BJ (cell line): Measurements from ENCODE around the gene USH1C. TPM values are rescaled to one million over a fixed set of nuclear protein-coding genes. Genes with fewer than 3 reads are reported as not detected.

Experiments used
- CTCF ChIA-PET: fragments of 350-600 bp; formaldehyde crosslinking; extraction: SDS; loops from one replicate; lab custom pipeline; 2021; ENCODE audit warnings: antibody characterized with exemption, inconsistent platforms; lab: Yijun Ruan, JAX
- POLR2A ChIA-PET: fragments of 300-600 bp; sonication (Branson Sonifier 250); formaldehyde crosslinking; extraction: SDS; loops from one replicate; lab custom pipeline; 2021; ENCODE audit warnings: antibody characterized with exemption; lab: Charles Lee
- DNase-seq: peaks from one replicate; pipeline ENCODE4 v3.0.0-alpha.2; 2011; ENCODE audit warnings: low read depth
- H3K27me3 ChIP-seq: 2 replicates; pipeline ENCODE4 v1.6.0; 2011; ENCODE audit warnings: low read length; ENCODE audit not compliant: control insufficient read depth, insufficient read depth
- H3K36me3 ChIP-seq: 2 replicates; pipeline ENCODE4 v1.5.1; 2011; ENCODE audit warnings: low read length; ENCODE audit not compliant: control insufficient read depth, insufficient read depth
- H3K4me3 ChIP-seq: 2 replicates; pipeline ENCODE4 v1.5.1; 2011; ENCODE audit warnings: low read depth, mild to moderate bottlenecking, control low read depth, low read length
- CTCF ChIP-seq: IDR thresholded peaks from 2 replicates; pipeline ENCODE4 v1.5.1; 2011; ENCODE audit warnings: low read depth, mild to moderate bottlenecking, control low read depth, inconsistent platforms, low read length, moderate library complexity; ENCODE audit not compliant: insufficient read depth
- polyA plus RNA-seq: library from polyadenylated mRNA; depleted of rRNA; stranded (reverse); fragments of >200 nt; gene quantifications from 2 replicates; pipeline ENCODE4 v1.2.3, GENCODE V29; 2011; rRNA removed

Gene USH1C
- polyA plus RNA-seq, 1 experiment = not detected

DNA sequence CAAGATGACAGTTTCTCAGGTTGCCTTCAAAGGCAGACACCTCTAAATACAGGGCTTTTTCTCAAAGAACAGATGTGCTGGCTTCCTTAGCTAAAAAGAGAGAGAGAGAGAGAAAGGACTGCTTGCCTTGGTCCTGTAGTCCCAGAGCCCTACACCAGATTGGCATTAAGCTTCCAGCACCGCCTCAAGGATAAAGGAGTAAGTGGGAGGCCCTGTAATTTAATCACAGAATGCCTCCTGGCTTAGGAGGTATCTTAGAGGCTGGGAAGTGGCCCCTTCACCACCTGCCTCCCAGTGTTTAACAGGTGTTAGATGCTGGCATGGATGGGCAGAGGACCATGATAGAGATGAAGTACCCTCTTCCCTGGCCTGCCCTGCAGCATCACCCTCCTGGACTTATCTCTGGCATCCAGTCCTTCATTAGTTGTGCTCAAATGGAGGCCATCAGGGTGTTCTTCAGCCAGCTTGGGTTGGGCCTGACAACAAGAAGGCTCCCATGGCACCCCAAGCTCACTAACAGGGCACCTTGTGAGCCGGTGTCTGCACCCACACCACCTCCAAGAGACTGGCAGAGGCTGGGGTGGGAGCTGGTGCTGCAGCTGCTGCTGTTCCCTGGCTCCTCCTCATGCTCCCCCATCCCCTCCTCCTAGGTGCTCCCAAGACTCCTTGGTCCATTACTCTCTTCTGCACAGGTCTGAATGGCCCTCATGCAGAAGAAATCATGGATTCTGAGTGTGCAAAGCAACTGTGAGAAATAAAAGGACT lies 100.1 kb downstream of the USH1C start:
- DNase-seq = no peak
- ChIA-PET POLR2A (no interaction called here), CTCF (no interaction called here)
- Histone ChIP-seq H3K36me3 (no peaks in the 10 kb centered on the region), H3K27me3 (peaks cover 3% of the 10 kb centered on the region; the same call in 1 of the 2 replicates), H3K4me3 (no peak overlapping the region)
- no peak for TF ChIP-seq CTCF

Other genes starting within 250 kb of the USH1C start
- 1.5 and 2.0 TPM in 2 replicates for gene NCR3LG1, start 192.6 kb downstream of the USH1C start, polyA plus RNA-seq
- gene KCNJ11, start 155.8 kb downstream of the USH1C start, polyA plus RNA-seq = not detected in 2 replicates
- gene ABCC8, start 67.6 kb downstream of the USH1C start, polyA plus RNA-seq = not detected in 2 replicates
- gene OTOG, start 2.8 kb upstream of the USH1C start, polyA plus RNA-seq = not detected in 2 replicates
- gene MYOD1, start 175.2 kb upstream of the USH1C start, polyA plus RNA-seq = not detected in 2 replicates
- not detected in 2 replicates for gene KCNC1, start 190.4 kb upstream of the USH1C start, polyA plus RNA-seq